Activated CD8-positive, alpha-beta T cell treated with anti-CD3 and anti-CD28 coated beads for 36 hours (primary cell): Measurements from ENCODE around the gene TSN. TPM values are rescaled to one million over a fixed set of nuclear protein-coding genes. Genes with fewer than 3 reads are reported as not detected.

Experiments
- ATAC-seq: fragments of 200-7000 bp; cut with Tn5 transposase; one replicate; pipeline ENCODE4 v1.10.0; 2021; ENCODE audit warnings: mild to moderate bottlenecking, moderate library complexity
- CTCF ChIA-PET: fragments of 350-600 bp; sonication (Branson Sonifier 250); formaldehyde crosslinking; loops from one replicate; lab custom pipeline; 2021; ENCODE audit warnings: antibody characterized with exemption; lab: Charles Lee
- POLR2A ChIA-PET: fragments of 350-600 bp; sonication (Branson Sonifier 250); formaldehyde crosslinking; loops from one replicate; lab custom pipeline; 2021; ENCODE audit warnings: antibody characterized with exemption; lab: Charles Lee
- DNase-seq: peaks from one replicate; pipeline ENCODE4 v3.0.0-alpha.2; 2020
- H3K27ac Mint-ChIP-seq: one replicate; pipeline ENCODE4 v1.8.0; 2021; ENCODE audit warnings: mild to moderate bottlenecking, mixed read lengths
- H3K27me3 Mint-ChIP-seq: one replicate; pipeline ENCODE4 v1.8.0; 2021; ENCODE audit warnings: mixed read lengths
- H3K36me3 Mint-ChIP-seq: one replicate; pipeline ENCODE4 v1.8.0; 2021; ENCODE audit warnings: low read depth, mixed read lengths
- H3K4me1 Mint-ChIP-seq: one replicate; pipeline ENCODE4 v1.8.0; 2021; ENCODE audit warnings: low read depth, mixed read lengths
- H3K4me3 Mint-ChIP-seq: one replicate; pipeline ENCODE4 v1.8.0; 2021; ENCODE audit warnings: mild to moderate bottlenecking, moderate library complexity, mixed read lengths
- H3K9me3 Mint-ChIP-seq: one replicate; pipeline ENCODE4 v1.8.0; 2021; ENCODE audit warnings: mixed read lengths
- CTCF ChIP-seq: fragments of 200-600 bp; IDR thresholded peaks from one replicate; pipeline ENCODE4 v1.8.0; 2022; ENCODE audit warnings: antibody characterized with exemption, mild to moderate bottlenecking
- intact Hi-C: fragments of 100-400 bp; cut with micrococcal nuclease; formaldehyde crosslinking; loops from one replicate; pipeline ENCODE4 v1.10.0; 2022
- total RNA-seq, 2 experiments: library from RNA; stranded (reverse); gene quantifications; one replicate each; pipeline ENCODE4 v1.2.3, GENCODE V29; 2021

The TSN gene
- total RNA-seq, 2 experiments from 2014 or later: 55.9 to 58.1 TPM

GRCh38 chr2:121721926-121722325, 33.5 kb upstream of the TSN start:
- no peak for TF ChIP-seq CTCF
- intact Hi-C loops: no loop called here
- no peak for DNase-seq
- ChIA-PET POLR2A (interaction anchor here (2.1 kb wide), 1 partner anchor 191 kb away, joined by 11 read pairs; the partner anchor contains the start of gene RNU4ATAC), CTCF (interaction anchor here (1.0 kb wide), 1 partner anchor 319 kb away, joined by 4 read pairs; no protein-coding TSS in a partner anchor)
- Mint-ChIP-seq H3K4me3 (no peak overlapping the region), H3K27me3 (no peaks in the 10 kb centered on the region), H3K9me3 (no peaks in the 10 kb centered on the region), H3K4me1 (peaks cover 17% of the 10 kb centered on the region), H3K27ac (peak overlapping the region; percentile 21), H3K36me3 (peaks cover 1% of the 10 kb centered on the region)
- no peak for ATAC-seq

GRCh38 chr2:121722479-121722878, 33.0 kb upstream of the TSN start:
- peaks cover 5% of the 10 kb centered on the region for H3K36me3 Mint-ChIP-seq
- no peak overlapping the region for H3K4me3 Mint-ChIP-seq
- ATAC-seq (peak; percentile 87), DNase-seq (peak; percentile 46)
- ChIA-PET CTCF (interaction anchor here (1.0 kb wide), 1 partner anchor 320 kb away, joined by 4 read pairs; no protein-coding TSS in a partner anchor), POLR2A (interaction anchor here (2.1 kb wide), 1 partner anchor 191 kb away, joined by 11 read pairs; the partner anchor contains the start of gene RNU4ATAC)
- no peaks in the 10 kb centered on the region for H3K9me3 Mint-ChIP-seq
- TF ChIP-seq CTCF: no peak
- no peaks in the 10 kb centered on the region for H3K27me3 Mint-ChIP-seq
- peak overlapping the region; percentile 21 for H3K27ac Mint-ChIP-seq
- intact Hi-C loops: no loop called here
- H3K4me1 Mint-ChIP-seq: peaks cover 17% of the 10 kb centered on the region

- TF ChIP-seq CTCF: no peak
These were observed 32.1 kb upstream of the TSN start for GRCh38 chr2:121723316-121723715.

GRCh38 chr2:121727332-121727731, 28.1 kb upstream of the TSN start:
- H3K27ac Mint-ChIP-seq: peak overlapping the region; percentile 85
- POLR2A ChIA-PET: interaction anchor here (1.3 to 1.8 kb wide), 3 partner anchors 9 to 196 kb away, joined by 4 to 7 read pairs (median 6); partner anchors contain the start of genes NIFK and RNU4ATAC

More at GRCh38 chr2:121723316-121723715, 32.1 kb upstream of the TSN start:
- intact Hi-C loops: no loop called here
- H3K36me3 Mint-ChIP-seq: peaks cover 13% of the 10 kb centered on the region
- H3K4me3 Mint-ChIP-seq: no peak overlapping the region
- no peak for ATAC-seq
- ChIA-PET CTCF (interaction anchor here (0.6 kb wide), 1 partner anchor 8 kb away, joined by 3 read pairs; no protein-coding TSS in a partner anchor), POLR2A (interaction anchor here (0.8 to 1.6 kb wide), 2 partner anchors 11 to 192 kb away, joined by 3 to 5 read pairs; no protein-coding TSS in a partner anchor)
- H3K9me3 Mint-ChIP-seq: no peaks in the 10 kb centered on the region
- no peak for DNase-seq
- no peak overlapping the region for H3K27ac Mint-ChIP-seq
- H3K27me3 Mint-ChIP-seq: no peaks in the 10 kb centered on the region
- peaks cover 21% of the 10 kb centered on the region for H3K4me1 Mint-ChIP-seq

More at GRCh38 chr2:121727332-121727731, 28.1 kb upstream of the TSN start:
- Mint-ChIP-seq H3K4me3 (no peak overlapping the region), H3K27me3 (no peaks in the 10 kb centered on the region), H3K9me3 (no peaks in the 10 kb centered on the region), H3K4me1 (peaks cover 39% of the 10 kb centered on the region), H3K36me3 (peaks cover 45% of the 10 kb centered on the region)
- ATAC-seq: no peak
- intact Hi-C loops: no loop called here
- DNase-seq: no peak
- TF ChIP-seq CTCF: no peak
- CTCF ChIA-PET: interaction anchor here (0.6 to 2.7 kb wide), 3 partner anchors 9 to 132 kb away, joined by 3 to 7 read pairs (median 6); no protein-coding TSS in a partner anchor
